NCI-H1417 (cell line): ENCODE data around the gene ATP13A2.

Experiments used
- DNase-seq, 3 experiments: peaks; one replicate each; lab custom pipeline; 2025; lab: John Stamatoyannopoulos, UW

ATP13A2 gene

GRCh38 chr1:17004466-17005364 lies 7.0 kb downstream of the ATP13A2 start:
- DNase-seq: no peak

GRCh38 chr1:17002524-17002902 lies 9.2 kb downstream of the ATP13A2 start:
- no peak for DNase-seq

DNA sequence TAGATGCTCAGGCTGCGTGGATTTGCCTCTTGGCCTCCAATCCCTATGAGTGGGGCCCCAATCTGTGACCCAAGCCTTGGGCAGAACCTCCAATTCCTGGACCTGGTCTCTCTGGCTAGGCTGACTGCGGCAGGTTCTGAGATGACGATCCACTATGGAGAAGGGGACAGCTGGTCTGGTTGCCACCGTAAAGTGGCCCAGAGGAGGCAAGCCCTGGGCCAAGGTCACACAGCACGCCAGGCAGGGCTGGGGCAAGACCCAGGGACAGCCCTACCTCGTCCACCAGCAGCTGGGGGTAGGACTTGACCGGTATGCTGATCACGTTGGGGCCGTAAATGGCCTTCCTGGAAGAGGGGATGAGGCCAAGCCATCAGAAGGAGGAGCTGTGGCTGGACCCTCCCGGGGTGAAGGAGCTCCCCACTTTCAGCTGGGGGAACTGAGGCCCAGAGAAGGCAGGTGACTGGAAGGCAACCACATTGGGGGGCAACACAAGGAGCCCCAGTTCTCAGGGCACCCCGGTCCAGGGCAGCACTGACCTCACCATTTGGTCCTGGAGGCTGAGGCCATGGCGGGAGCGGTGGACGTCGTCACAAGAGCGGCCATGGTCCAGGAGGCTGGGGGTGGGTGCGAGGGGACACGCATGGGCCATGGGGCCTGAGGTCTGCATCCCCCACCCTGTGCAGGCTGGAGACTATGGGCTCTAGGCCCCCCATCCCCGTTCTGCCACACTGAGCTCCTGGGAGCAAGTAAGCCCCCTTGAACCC lies 9.8 kb downstream of the ATP13A2 start:
- DNase-seq: no peak

DNA sequence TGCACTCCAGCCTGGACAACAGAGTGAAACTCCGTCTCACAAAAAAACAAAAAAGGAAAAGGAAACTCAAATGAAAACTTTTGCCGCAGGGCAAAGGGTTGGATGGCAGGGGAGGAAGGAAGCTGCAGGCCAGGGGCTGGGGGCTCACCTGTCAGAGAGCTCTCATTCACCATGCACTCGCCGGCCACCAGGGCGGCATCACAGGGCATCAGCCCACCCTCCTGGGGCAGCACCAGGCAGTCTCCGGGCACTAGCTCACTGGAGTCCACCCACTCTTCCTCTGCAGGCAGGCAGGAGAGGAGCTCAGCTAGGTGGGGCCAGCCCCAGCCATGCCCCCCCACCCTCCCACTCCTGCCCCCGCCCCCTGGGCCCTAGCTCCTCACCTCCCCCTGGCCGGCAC lies 11.9 kb downstream of the ATP13A2 start:
- no peak for DNase-seq

- DNase-seq: no peak
Observed at GRCh38 chr1:16998589-16998988, 13.1 kb downstream of the ATP13A2 start.

- DNase-seq: no peak
Observed at GRCh38 chr1:16996845-16997244, 14.9 kb downstream of the ATP13A2 start.

GRCh38 chr1:16993521-16994038 lies 18.1 kb downstream of the ATP13A2 start:
- no peak for DNase-seq

GRCh38 chr1:16992675-16993074 lies 19.1 kb downstream of the ATP13A2 start:
- no peak for DNase-seq

DNA sequence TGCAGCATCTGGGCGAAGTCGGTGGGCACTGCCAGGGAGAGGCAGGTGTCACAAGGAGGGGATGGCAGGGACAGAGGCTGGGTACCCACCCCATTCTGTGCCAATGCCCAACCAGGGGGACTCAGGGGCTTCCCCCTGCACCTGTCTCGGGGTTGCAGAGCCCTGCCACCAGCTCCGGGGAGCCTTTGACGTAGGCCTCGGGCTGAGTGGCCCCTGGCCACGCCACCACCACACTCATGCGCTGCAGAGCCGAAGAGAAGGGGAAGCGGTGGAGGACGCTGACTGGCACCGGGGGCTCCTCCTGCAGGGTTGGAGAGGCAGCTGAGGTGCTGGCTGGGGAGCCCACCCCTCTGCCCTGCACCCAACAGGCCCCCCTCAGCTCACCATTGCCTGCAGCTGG lies 19.6 kb downstream of the ATP13A2 start:
- no peak for DNase-seq

GRCh38 chr1:16991571-16991970 lies 20.2 kb downstream of the ATP13A2 start:
- no peak for DNase-seq

GRCh38 chr1:16989676-16990391 lies 21.9 kb downstream of the ATP13A2 start:
- DNase-seq: no peak

GRCh38 chr1:16988210-16988609 lies 23.5 kb downstream of the ATP13A2 start:
- no peak for DNase-seq

DNA sequence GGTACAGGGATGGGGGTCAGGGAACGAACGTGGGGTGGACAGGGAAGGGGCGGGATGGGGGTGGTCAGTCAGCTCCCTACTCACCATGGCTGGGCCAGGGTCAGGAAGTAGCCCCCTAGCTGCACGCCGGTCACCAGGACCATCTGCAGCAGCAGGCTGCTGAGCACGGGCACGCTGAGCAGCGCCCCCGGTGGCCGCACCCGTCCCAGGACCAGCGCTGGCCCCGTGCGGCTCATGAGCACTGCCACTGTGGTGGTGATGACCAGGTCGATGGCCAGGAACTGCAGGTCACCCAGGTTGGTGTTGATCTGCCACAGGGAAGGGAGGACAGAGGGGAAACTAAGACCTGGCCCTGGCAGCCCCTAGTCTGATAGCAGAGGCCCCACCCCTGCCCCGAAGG lies 24.8 kb downstream of the ATP13A2 start:
- DNase-seq: no peak

DNA sequence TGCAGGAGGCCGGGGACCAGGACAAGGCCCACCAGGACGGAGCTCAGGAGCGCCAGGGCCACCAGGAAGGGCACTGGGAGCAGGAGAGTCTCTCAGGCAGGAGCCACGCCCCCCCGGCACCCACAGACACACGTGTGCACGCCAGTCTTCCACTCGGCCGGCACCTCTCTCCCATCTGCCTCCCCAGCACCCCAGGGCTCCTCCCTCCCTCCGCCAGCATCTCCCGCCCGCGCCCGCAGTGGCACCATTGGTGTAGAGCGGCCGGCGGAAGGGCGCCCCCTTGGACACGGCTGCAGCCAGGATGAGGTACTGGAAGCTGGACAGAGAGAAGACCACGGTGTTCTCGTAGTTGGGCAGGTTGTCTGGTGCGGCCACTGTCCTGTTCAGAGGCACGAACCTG lies 25.2 kb downstream of the ATP13A2 start:
- DNase-seq: no peak

- DNase-seq: no peak
Observed at GRCh38 chr1:16986113-16986512, 25.6 kb downstream of the ATP13A2 start.

GRCh38 chr1:16984717-16985116 lies 27.0 kb downstream of the ATP13A2 start:
- DNase-seq: no peak

GRCh38 chr1:16983649-16984048 lies 28.1 kb downstream of the ATP13A2 start:
- no peak for DNase-seq

DNA sequence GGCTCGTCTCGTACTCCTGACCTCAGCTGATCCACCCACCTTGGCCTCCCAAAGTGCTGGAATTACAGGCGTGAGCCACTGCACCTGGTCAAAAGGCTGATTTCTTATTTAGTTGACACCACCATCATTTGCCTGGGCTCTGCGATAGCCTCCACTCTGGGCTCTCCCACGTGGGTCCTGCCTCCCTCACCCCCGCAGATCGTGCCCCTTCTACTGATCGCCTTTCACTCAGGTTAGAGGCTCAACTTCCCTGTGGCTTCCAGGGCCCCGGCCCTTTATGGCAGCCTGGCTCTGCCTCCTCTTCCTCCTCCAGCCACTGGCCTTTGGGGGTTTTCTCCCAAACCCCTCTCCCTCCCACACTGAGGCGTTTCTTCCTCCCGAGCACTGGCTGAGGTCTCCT lies 28.8 kb downstream of the ATP13A2 start:
- no peak for DNase-seq

DNA sequence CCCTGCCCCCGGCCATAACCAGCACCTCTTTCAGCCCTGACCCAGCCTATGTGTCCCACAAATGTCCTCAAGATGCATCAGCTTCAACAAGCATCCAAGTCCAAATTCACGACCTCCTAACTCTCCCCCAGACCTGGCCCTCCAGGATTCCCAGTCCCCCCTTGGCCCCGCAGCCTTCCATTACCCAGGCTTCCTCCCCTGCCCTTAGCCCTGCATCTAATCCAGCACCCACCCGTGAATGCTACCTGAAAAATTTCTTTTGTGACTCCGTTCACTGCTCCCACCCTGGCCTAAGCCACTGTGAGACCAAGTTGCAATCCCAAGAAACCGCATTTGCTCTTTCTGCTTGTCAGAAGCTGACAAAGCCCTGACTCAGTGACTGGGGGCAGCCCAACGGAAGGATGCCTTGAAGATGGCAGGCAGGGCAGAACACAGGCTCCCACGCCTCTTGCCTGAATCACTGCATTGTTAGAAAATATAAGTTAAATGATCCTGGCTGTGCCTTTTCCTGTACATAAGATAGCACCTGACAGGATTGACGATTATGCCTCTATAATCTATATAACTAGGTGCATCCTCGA lies 30.4 kb downstream of the ATP13A2 start:
- DNase-seq: no peak

GRCh38 chr1:16980473-16981268 lies 31.1 kb downstream of the ATP13A2 start, which contains the start of gene MFAP2:
TSS of gene MFAP2 (minus strand) at chr1:16980620. CDS start at chr1:16978273, 2,347 bp downstream.
- DNase-seq: peak in 2 of 3 experiments; percentile 25 to 40
